C4-2B (cell line): ENCODE data around the gene ABRACL.

Experiments used
- ZFX ChIP-seq: fragments of 450-650 bp; IDR thresholded peaks from 2 replicates; pipeline ENCODE4 v1.6.1; 2017
- TF ChIP-seq, protein P1 (sequence below): fragments of 450-650 bp; conservative IDR thresholded peaks from 2 replicates; pipeline ENCODE4 v1.5.1; 2017; ENCODE audit warnings: mild to moderate bottlenecking

DNA sequence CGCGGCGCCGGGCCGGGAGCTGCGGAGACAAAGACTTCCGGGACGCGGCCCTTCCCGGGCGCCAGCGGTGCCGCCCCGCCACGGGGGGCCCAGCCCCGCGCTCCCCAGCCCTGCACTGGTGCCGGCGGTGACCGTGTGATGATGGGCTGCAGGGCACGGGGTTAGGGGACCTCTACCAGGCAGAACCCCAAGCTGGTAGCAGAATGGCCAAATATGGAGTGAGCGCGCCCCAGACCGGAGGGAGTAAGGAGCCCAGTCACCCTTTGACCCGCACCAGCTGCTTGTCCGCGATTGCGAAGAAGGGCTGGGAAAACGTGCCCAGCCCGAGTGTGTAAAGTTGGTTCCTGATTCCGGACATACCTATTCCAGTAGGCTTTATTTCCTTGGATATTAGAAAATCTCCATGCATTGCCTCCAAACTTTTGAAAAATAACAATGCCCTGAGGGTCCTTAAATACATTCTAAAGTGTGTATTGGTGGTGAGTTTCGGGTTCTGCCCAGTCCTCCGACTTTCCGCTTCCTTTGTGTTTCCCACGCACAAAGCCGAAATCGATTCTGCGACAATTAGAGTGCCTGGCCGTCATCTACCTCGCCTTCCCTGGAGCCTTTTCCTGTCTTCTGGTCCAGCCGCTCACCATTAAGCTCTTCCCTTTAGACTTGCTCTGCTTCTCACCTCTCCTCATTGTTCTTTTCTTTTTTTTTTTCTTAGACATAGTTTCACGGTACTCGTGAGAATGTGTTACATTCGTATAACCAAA lies 1.1 kb downstream of the ABRACL start:
- TF ChIP-seq, protein P1, sequence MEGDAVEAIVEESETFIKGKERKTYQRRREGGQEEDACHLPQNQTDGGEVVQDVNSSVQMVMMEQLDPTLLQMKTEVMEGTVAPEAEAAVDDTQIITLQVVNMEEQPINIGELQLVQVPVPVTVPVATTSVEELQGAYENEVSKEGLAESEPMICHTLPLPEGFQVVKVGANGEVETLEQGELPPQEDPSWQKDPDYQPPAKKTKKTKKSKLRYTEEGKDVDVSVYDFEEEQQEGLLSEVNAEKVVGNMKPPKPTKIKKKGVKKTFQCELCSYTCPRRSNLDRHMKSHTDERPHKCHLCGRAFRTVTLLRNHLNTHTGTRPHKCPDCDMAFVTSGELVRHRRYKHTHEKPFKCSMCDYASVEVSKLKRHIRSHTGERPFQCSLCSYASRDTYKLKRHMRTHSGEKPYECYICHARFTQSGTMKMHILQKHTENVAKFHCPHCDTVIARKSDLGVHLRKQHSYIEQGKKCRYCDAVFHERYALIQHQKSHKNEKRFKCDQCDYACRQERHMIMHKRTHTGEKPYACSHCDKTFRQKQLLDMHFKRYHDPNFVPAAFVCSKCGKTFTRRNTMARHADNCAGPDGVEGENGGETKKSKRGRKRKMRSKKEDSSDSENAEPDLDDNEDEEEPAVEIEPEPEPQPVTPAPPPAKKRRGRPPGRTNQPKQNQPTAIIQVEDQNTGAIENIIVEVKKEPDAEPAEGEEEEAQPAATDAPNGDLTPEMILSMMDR: no peak
- TF ChIP-seq ZFX: no peak
